OCI-M2 (cell line): ENCODE results near the gene FYN.
"Not testable (repeated sequence)": the region's sequence is repeated elsewhere in the genome, so short reads cannot be mapped to it uniquely, and the experiment has no call there.

Experiments used
- DNase-seq: peaks from one replicate; lab custom pipeline; 2025; ENCODE audit not compliant: unreplicated experiment; lab: John Stamatoyannopoulos, UW

Gene FYN

DNA sequence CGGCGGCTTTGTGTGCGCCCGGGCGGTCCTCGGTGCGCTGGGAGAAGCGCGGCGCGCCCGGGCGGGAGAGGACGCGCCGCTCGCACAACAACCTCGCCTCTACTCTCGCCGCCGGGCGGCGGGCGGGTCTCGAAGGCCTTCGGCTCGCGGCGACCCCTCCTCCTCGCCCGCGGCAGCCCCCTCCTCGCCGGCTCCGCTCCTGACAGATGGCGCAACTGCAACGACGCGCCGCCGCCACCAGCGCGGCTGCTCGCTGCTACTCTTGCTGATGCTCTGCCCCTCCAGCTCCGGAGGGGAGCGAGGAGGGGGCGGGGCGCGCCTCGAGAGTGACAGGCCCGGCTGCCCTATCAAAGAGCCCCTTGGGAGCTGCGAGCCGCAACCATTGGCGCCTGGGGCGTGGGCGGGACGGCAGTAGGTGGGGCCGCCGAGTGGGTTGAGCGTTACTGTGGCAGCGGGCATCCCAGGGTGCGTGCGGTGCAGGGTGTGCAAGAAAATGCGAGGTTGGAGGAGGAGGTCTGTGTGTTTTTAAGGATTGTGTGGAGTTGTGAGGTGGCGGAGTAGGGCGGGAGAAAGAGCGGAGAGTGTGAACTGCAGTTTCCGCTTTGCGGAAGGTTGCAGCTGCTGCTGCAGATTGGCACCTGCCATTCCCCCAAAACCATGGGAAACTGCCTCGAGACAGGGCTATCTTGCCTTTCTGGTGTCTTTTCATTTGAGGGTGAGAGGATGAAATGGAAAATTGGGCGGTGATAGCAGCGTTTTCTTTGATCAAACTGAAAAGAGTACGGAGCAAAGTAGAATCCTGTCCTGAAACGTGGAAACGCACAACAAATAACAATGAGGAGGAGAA, at the start of gene FYN:
TSS of gene FYN (minus strand) at position 275 of the 847 bp plus-strand sequence. CDS start 153,401 bp downstream, outside the sequence.
- DNase-seq, result peak; percentile 66

DNA sequence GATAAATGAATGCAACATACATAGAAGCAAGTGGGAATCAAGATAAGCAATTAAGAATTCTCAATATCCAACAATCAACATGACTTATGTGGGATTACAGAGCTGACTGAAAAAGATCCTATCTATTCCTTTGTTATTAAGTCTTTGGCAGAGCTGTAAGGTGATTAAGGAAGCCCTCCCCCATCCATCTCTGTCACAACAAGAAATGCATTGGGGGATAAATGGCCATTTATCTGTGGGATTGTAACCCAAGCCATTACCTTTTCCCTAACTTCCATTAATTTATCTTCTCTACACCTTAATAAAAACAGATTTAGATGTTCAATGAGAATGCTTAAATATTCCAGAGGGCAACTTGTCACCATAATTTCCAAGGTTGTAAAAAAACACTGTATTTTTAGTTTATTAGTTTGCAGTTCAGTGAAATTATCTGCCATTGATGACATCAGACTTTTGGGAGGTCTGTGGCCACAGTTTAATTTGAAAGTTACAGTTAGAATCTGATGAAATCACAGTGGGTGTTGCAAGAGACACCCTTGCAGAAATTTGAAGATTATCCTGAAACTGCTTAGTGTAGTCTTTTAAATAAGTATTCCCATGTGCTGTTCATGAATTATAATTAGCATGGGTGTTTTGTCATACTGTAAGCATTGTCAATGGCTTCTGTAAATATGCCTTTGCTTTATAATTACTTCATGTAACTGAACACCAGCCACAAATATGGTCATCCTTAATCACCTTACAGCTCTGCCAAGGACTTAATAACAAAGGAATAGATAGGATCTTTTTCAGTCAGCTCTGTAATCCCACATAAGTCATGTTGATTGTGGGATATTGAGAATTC, 49.4 kb upstream of the FYN start:
- no peak for DNase-seq

- no peak for DNase-seq
Observed at GRCh38 chr6:111921103-111921502, 47.9 kb upstream of the FYN start.

GRCh38 chr6:111920578-111920977, 47.3 kb upstream of the FYN start:
- DNase-seq, result no peak

- DNase-seq, result no peak
Observed at GRCh38 chr6:111918825-111919224, 45.6 kb upstream of the FYN start.

- DNase-seq, result no peak
Observed at GRCh38 chr6:111916747-111917146, 43.5 kb upstream of the FYN start.

DNA sequence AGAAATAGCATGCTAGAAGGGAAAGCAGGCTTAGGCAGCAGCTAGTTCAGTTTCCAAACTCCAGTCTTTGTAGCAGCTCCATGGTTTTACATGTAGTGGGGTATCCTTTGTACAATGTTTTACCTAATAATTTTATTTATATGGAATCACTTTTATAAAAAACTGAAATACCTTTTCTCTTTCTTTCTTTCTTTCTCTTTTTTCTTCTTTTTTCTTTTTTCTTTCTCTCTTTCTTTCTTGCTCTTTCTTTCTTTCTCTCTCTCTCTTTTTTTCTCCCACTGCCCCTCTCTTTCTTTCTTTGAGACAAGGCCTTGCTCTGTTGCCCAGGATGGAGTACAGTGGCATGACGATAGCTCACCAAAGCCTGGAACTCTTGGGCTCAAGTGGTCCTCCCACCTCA, 41.4 kb upstream of the FYN start:
- DNase-seq, result no peak

- no peak for DNase-seq
Observed at GRCh38 chr6:111912904-111913303, 39.7 kb upstream of the FYN start.

GRCh38 chr6:111911428-111911827, 38.2 kb upstream of the FYN start:
- DNase-seq, result no peak

GRCh38 chr6:111909238-111909637, 36.0 kb upstream of the FYN start:
- DNase-seq, result no peak

GRCh38 chr6:111908365-111908764, 35.1 kb upstream of the FYN start:
- not testable (repeated sequence) for DNase-seq

DNA sequence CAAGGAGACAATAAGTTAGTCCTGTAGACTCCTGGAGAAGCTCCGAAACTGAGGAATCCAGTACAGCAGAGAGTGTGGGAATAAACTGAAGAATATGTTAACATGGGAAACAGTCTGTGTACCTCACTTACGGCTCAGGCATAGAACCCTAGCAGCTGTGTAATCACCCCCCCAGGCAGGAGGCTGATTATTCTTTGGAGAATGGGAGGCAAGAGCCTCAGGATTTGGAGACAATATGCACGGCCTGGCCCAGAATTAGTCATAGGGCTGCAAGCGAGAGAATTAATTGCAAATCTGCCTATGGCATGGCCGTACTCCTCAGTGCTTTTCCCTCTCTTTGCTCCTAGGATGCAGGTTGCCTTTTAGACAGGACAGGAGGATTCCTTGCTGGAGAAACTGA, 27.5 kb upstream of the FYN start:
- DNase-seq, result no peak

GRCh38 chr6:111899531-111899930, 26.3 kb upstream of the FYN start:
- no peak for DNase-seq

DNA sequence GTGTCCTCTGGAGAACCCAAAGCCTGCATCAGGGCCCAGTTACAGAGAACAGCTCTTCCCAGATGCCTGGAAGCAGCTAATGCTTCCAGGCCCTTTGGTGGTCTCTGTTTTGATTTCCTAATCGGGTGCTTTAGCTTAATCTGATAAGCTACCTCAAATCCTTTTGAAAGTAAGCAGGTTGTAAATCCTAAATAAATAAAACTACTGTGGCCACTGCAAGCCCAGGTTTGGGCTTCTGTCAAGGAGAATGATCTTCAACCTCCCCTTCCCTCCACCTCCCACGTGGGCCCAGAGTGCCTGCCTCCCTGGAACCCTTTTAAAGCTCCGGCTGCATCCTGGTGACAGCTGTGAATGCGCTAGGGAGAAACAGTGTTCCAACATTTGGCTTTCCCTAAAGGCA, 25.2 kb upstream of the FYN start:
- no peak for DNase-seq

GRCh38 chr6:111894951-111895350, 21.7 kb upstream of the FYN start:
- DNase-seq, result no peak

DNA sequence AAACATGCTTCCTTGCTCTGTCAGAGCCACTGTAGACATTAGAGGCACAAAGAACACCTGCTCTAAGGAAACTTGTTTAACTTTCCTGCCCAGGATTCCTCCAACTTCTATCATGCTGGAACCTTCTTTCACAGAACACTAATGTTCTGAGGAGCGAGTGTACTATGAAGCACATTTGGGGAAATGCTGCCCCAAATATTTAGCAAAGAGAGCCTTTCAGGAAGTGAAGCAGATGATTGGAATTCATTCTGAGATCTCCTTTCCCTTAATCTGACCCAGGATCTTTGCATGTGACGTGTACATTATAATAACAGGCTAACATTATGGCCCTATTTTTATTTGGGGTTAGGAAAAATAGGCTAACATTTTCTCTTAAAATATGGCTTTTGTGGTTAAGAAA, 21.0 kb upstream of the FYN start:
- no peak for DNase-seq

- DNase-seq, result no peak
Observed at GRCh38 chr6:111892431-111892830, 19.2 kb upstream of the FYN start.

- no peak for DNase-seq
Observed at GRCh38 chr6:111890988-111891387, 17.7 kb upstream of the FYN start.

DNA sequence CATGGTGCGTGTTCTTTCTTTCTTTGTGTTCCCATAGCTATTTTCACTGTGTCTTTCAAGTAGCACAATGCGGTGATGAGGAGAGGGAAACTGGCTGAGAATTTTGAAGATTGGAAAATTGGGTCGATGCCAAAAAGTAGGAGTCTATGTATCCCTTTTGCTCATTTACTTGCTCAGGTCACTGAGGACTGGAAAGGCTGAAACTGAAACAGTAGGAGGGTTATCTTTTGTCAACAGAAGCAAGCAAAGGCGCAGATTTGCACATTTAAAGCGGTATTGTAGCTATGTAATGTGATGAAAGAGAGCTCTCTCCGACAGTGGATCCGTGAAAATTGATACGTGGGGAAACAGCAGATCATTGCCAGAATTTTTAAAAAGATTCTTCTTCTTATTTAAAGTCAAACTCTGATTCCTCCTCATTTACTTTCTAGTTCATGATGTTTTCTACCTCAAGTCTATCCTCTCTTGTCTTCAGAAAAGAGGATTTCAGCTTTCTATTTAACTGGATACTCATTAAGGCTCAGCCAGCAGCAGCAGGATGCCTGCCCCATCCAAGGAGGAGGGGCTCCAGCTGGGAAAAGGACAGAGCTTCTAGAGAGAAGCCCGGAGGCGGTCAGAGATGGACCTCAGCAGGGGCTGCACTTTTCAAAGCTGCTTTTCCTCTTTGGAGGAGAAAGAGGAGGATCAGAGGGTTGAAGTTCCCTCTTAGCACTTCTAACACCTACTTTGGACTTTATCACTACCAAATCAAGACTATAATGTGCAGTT, 15.9 kb upstream of the FYN start:
- DNase-seq, result no peak

GRCh38 chr6:111886793-111887192, 13.5 kb upstream of the FYN start:
- not testable (repeated sequence) for DNase-seq

DNA sequence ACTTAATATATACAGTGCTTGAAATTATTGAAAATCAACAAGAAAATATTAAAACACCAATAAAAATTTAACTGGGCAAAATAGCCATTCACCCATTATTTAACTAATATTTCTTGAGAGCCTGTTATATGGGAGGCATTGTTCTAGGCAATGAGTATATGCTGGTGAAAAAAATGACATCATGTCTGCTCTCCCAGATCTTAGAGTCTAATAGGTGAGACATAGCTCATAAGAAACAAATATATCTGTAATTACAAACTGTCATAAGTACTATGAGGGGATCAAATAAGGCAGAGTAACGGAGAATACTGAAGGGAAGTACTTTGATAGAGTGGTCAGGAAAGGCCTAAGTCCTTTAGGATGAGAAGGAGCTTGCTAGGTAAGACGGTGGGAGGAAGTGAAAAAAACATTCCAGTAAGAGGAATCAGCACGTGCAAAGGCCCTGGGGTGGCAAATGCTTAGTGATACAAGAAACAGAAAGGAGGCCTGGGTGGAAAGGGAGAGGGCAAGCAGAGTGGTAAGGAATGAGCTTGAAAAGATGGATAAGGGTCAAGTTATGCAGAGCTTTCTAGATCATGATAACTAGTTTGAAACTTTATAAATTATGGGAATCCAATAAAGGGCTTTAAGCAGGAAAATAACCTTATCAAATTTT, 12.2 kb upstream of the FYN start:
- no peak for DNase-seq
